Activated naive CD4-positive, alpha-beta T cell treated with anti-CD3 and anti-CD28 coated beads, Interleukin-2, amount 50 U/mL, for 72 hours (primary cell): ENCODE results near the gene LOX. TPM values are rescaled to one million over a fixed set of nuclear protein-coding genes. Genes with fewer than 3 reads are reported as not detected.

ENCODE experiments used
- ATAC-seq, 2 donors: fragments of 150-1000 bp; cut with Tn5 transposase; 2 replicates each; pipeline ENCODE4 v1.10.0; 2021; ENCODE audit warnings: mild to moderate bottlenecking in 2 of 2, moderate library complexity in 2 of 2
- DNase-seq, 2 donors: peaks; one replicate each; pipeline ENCODE4 v3.0.0; 2021 to 2022; ENCODE audit warnings: low spot score in 2 of 2
- H3K27ac Mint-ChIP-seq, 2 donors: one replicate each; pipeline ENCODE4 v1.8.0; 2022; ENCODE audit warnings: mild to moderate bottlenecking in 2 of 2, mixed read lengths in 2 of 2
- H3K36me3 Mint-ChIP-seq, 2 donors: one replicate each; pipeline ENCODE4 v1.8.0; 2022; ENCODE audit warnings: mixed read lengths in 2 of 2
- H3K9me3 Mint-ChIP-seq, 2 donors: one replicate each; pipeline ENCODE4 v1.8.0; 2022; ENCODE audit warnings: mixed read lengths in 2 of 2
- total RNA-seq, 2 donors: library from RNA; stranded (reverse); gene quantifications; one replicate each; pipeline ENCODE4 v1.2.3, GENCODE V29; 2022

Gene LOX
- total RNA-seq, 2 donors from 2014 or later, result 0.62 TPM; not detected in 1

- DNase-seq (no peak), ATAC-seq (no peak)
- Mint-ChIP-seq H3K36me3 (peaks cover 8 to 14% of the 10 kb centered on the region in 2 donors), H3K9me3 (no peaks in the 10 kb centered on the region), H3K27ac (no peak overlapping the region)
Measured at GRCh38 chr5:122076050-122076461, 2.0 kb downstream of the LOX start.

GRCh38 chr5:122073864-122074263, 4.2 kb downstream of the LOX start:
- Mint-ChIP-seq H3K9me3 (no peaks in the 10 kb centered on the region), H3K27ac (no peak overlapping the region), H3K36me3 (peaks cover 8 to 14% of the 10 kb centered on the region in 2 donors)
- ATAC-seq (no peak), DNase-seq (no peak)

- Mint-ChIP-seq H3K36me3 (peaks cover 8 to 9% of the 10 kb centered on the region in 2 donors), H3K27ac (no peak overlapping the region), H3K9me3 (no peaks in the 10 kb centered on the region)
- DNase-seq (no peak), ATAC-seq (no peak)
Measured at GRCh38 chr5:122073018-122073417, 5.0 kb downstream of the LOX start.

GRCh38 chr5:122067390-122067789, 10.7 kb downstream of the LOX start:
- DNase-seq (no peak), ATAC-seq (no peak)
- Mint-ChIP-seq H3K9me3 (no peaks in the 10 kb centered on the region), H3K27ac (no peak overlapping the region), H3K36me3 (no peaks in the 10 kb centered on the region)

GRCh38 chr5:122064992-122065391, 13.1 kb downstream of the LOX start:
- Mint-ChIP-seq H3K36me3 (peaks cover 0 to 4% of the 10 kb centered on the region in 2 donors), H3K27ac (no peak overlapping the region), H3K9me3 (no peaks in the 10 kb centered on the region)
- DNase-seq (no peak), ATAC-seq (no peak)

- Mint-ChIP-seq H3K36me3 (peaks cover 0 to 4% of the 10 kb centered on the region in 2 donors), H3K9me3 (no peaks in the 10 kb centered on the region), H3K27ac (no peak overlapping the region)
- DNase-seq, result no peak
- ATAC-seq, result no peak
Measured at GRCh38 chr5:122063836-122064235, 14.2 kb downstream of the LOX start.

GRCh38 chr5:122062205-122062604, 15.9 kb downstream of the LOX start:
- ATAC-seq, result no peak
- Mint-ChIP-seq H3K27ac (no peak overlapping the region), H3K9me3 (no peaks in the 10 kb centered on the region), H3K36me3 (peaks cover 0 to 4% of the 10 kb centered on the region in 2 donors)
- DNase-seq, result no peak

- H3K9me3 Mint-ChIP-seq, result peaks cover 0 to 3% of the 10 kb centered on the region in 2 donors
- ATAC-seq (no peak), DNase-seq (no peak)
- H3K27ac Mint-ChIP-seq, result no peak overlapping the region
- H3K36me3 Mint-ChIP-seq, result peaks cover 11 to 16% of the 10 kb centered on the region in 2 donors
Measured at GRCh38 chr5:122056913-122057312, 21.1 kb downstream of the LOX start.

GRCh38 chr5:122054266-122054665, 23.8 kb downstream of the LOX start:
- no peak for DNase-seq
- Mint-ChIP-seq H3K36me3 (peaks cover 26% of the 10 kb centered on the region in 2 donors), H3K27ac (no peak overlapping the region), H3K9me3 (peaks cover 0 to 6% of the 10 kb centered on the region in 2 donors)
- ATAC-seq, result no peak

GRCh38 chr5:122053181-122054109, 24.6 kb downstream of the LOX start:
- H3K9me3 Mint-ChIP-seq, result peaks cover 5 to 6% of the 10 kb centered on the region in 2 donors
- H3K27ac Mint-ChIP-seq, result no peak overlapping the region
- DNase-seq (no peak), ATAC-seq (no peak)
- H3K36me3 Mint-ChIP-seq, result peaks cover 32 to 34% of the 10 kb centered on the region in 2 donors

- DNase-seq (no peak), ATAC-seq (no peak)
- Mint-ChIP-seq H3K9me3 (peaks cover 4 to 5% of the 10 kb centered on the region in 2 donors), H3K36me3 (peaks cover 32 to 42% of the 10 kb centered on the region in 2 donors), H3K27ac (no peak overlapping the region)
Measured at GRCh38 chr5:122051569-122051968, 26.5 kb downstream of the LOX start.

- peaks cover 32 to 42% of the 10 kb centered on the region in 2 donors for H3K36me3 Mint-ChIP-seq
- DNase-seq (no peak), ATAC-seq (no peak)
- H3K9me3 Mint-ChIP-seq, result peaks cover 3 to 5% of the 10 kb centered on the region in 2 donors
- no peak overlapping the region for H3K27ac Mint-ChIP-seq
Measured at GRCh38 chr5:122050959-122051358, 27.1 kb downstream of the LOX start.

- peaks cover 9 to 12% of the 10 kb centered on the region in 2 donors for H3K9me3 Mint-ChIP-seq
- no peak for DNase-seq
- no peak overlapping the region for H3K27ac Mint-ChIP-seq
- no peak for ATAC-seq
- H3K36me3 Mint-ChIP-seq, result peaks cover 13 to 24% of the 10 kb centered on the region in 2 donors
Measured at GRCh38 chr5:122040636-122041302, 37.3 kb downstream of the LOX start.

- Mint-ChIP-seq H3K27ac (no peak overlapping the region), H3K36me3 (peaks cover 0 to 6% of the 10 kb centered on the region in 2 donors), H3K9me3 (no peaks in the 10 kb centered on the region)
- ATAC-seq (no peak), DNase-seq (no peak)
Measured at GRCh38 chr5:122036326-122036725, 41.7 kb downstream of the LOX start.

GRCh38 chr5:122035913-122036312, 42.1 kb downstream of the LOX start:
- H3K36me3 Mint-ChIP-seq, result peaks cover 0 to 6% of the 10 kb centered on the region in 2 donors
- DNase-seq (no peak), ATAC-seq (no peak)
- H3K27ac Mint-ChIP-seq, result no peak overlapping the region
- no peaks in the 10 kb centered on the region for H3K9me3 Mint-ChIP-seq

- Mint-ChIP-seq H3K9me3 (no peaks in the 10 kb centered on the region), H3K27ac (no peak overlapping the region), H3K36me3 (peaks cover 5 to 6% of the 10 kb centered on the region in 2 donors)
- ATAC-seq (no peak), DNase-seq (no peak)
Measured at GRCh38 chr5:122031836-122032235, 46.2 kb downstream of the LOX start.

- no peak for ATAC-seq
- Mint-ChIP-seq H3K9me3 (no peaks in the 10 kb centered on the region), H3K36me3 (peaks cover 5 to 6% of the 10 kb centered on the region in 2 donors), H3K27ac (no peak overlapping the region)
- DNase-seq, result no peak
Measured at GRCh38 chr5:122030251-122030650, 47.8 kb downstream of the LOX start.
